Stimulated activated CD4-positive, alpha-beta T cell treated with anti-CD3 and anti-CD28 coated beads, TNF-alpha, amount 100 ng/mL, for 48 hours (primary cell): Measurements from ENCODE around the gene CYP2E1.
"Not testable (repeated sequence)": the region's sequence is repeated elsewhere in the genome, so short reads cannot be mapped to it uniquely, and the experiment has no call there.

ENCODE experiments used
- DNase-seq, 3 donors: peaks; one replicate each; pipeline ENCODE4 v3.0.0-alpha.2; 2020; ENCODE audit warnings: low read depth in 3 of 3

CYP2E1 gene

DNA sequence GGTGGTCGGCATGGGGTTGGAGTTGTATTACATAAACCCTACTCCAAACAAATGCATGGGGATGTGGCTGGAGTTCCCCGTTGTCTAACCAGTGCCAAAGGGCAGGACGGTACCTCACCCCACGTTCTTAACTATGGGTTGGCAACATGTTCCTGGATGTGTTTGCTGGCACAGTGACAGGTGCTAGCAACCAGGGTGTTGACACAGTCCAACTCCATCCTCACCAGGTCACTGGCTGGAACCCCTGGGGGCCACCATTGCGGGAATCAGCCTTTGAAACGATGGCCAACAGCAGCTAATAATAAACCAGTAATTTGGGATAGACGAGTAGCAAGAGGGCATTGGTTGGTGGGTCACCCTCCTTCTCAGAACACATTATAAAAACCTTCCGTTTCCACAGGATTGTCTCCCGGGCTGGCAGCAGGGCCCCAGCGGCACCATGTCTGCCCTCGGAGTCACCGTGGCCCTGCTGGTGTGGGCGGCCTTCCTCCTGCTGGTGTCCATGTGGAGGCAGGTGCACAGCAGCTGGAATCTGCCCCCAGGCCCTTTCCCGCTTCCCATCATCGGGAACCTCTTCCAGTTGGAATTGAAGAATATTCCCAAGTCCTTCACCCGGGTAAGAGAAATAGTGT lies at the start of gene CYP2E1:
CYP2E1 (plus strand) TSS at position 407 of the 632 bp plus-strand sequence; CDS start at position 440, 33 bp downstream.
- no peak for DNase-seq

DNA sequence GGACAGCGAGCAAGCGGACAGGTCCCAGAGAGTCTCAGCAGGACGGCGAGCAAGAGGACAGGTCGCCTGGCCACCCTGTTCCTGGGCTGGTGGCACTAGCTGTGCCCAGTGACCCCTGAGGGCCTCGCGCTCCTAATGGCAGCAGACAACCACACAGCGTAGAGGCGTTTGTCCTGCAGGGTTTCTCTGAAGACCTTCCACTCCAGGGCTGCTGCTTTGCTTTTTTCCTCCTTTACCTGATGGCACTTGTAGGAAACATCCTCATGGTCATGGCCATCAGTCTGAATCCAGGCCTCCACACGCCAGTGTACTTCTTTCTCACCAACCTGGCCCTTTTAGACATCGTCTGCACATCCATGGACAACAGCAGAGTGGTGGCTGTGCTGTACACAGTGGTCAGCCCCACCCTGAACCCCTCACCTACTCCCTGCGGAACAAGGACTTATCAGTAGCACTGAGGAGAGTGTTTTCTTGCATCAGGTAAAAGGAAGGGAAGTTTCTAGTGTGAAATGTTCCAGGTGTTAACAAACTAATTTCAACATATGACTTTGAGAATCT lies 46.0 kb upstream of the CYP2E1 start:
- no peak for DNase-seq

DNA sequence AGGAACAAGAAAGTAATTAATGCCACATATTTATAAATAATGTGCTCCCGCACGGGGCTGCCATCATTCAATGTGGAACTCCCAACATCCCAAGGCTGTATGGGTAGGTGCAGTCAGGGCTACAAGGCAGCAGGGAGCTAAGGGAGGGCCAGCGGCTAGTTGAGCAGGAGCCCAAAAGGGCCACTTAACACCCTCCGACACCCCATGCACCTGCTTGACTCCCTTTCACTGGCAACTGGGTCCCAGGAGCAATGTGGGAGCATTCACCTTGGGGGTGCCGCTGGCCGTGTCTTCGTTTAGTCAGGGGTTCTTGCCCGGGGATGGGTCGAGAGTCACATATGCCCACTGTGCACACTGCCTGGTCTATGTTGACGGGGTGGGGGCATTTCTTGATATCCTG lies 45.5 kb upstream of the CYP2E1 start:
- no peak for DNase-seq

DNA sequence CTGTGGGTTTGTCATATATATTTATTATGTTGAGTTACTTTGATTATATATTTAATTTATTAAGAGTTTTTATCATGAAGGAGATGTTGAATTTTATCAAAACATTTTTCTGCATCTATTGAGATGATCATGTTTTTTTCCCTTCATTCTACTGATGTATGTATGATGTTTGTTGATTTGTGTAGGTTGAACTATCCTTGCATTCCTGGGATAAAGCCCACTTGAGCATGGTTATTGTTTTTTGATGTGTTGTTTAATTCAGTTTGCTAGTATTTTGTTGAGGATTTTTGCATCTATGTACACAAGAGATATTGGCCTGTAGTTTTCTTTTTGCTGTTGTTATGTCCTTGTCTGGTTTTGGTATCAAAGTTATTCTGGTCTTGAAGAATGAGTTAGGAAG lies 42.3 kb upstream of the CYP2E1 start:
- no peak for DNase-seq

DNA sequence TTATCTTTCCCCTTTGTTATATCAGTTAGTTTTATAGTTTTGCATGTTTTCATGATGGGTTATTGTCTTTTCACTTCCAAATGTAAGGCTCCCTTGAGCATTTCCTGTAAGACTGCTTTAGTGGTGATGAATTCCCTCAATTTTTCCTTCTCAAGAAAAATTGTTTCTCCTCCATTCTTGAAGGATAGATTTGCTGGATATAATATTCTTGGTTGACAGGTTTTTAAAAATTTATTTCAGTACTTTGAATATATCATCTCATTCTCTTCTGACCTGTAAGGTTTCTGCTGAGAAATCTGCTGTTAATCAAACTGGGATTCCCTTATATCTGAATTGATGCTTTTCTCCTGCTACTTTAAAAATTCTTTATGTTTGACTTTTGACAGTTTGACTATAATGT lies 40.1 kb upstream of the CYP2E1 start:
- no peak for DNase-seq

DNA sequence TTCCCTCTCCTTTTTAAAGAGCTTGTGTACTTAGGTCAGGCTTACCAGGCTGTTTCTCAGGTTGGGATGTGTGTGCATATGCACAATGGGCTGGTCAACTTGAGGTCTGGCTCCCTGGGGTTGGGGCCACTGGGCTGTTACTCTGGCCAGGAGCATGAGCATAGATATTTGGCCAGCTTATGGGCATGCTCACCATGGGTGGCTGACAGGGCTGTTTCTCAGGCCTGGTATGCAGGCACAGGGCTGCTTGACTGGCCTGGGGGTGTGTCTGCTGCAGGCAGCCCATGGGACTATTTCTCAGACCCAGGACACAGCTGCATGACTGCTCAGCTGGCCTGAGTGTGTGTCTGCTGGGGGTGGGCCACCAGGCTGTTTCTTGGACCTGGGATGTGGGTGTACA lies 38.8 kb upstream of the CYP2E1 start:
- no peak for DNase-seq

DNA sequence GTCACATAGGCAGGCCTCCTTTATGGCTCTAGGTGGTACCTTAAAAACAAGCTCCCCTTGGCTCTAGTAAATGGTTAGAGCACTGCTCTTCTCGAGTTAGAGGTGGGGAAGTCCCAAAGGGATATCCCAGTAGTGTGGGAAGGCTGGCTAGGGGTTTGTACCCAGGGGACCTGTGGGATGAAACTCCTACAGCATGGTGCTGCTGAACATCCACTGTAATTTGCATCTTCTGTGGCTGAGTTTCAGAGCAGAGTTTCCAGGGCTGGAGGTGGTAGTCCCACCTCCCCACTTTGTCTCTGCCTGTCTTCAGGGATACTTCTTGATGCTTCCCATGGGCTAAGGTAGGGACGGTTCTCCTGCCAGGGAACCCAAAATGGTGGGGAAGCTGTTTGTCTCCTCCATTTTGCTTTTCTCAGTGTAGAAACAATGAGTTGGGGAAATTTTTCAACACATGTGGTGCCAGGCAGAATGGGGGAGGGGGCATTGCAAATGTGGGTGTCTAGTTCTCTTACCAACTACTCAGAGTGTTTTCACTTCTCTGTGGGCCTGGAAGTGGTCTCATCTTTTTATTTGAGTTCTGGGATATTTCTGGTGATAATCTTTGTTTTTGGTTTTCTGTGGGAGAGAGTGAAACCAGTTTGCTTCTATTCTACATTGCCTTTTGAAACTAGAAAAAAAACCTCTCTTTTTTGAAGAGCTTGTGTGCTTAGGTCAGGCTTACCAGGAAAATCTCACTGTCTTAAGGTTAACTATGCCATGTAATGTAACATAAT lies 37.2 kb upstream of the CYP2E1 start:
- no peak for DNase-seq

DNA sequence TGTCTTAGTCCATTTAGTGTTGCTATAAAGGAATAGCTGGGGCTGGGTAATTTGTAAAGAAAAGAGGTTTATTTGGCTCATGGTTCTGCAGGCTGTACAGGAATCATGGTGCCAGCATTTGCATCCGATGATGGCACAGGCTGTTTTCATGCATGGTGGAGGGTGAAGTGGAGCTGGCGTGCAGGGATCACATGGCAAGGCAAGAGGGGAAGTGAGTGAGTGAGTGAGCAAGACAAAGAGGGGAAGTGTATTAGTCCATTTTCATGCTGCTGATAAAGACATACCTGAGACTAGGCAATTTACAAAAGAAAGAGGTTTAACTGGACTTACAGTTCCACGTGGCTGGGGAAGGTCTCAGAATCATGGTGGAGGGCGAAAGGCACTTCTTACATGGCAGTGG lies 33.6 kb upstream of the CYP2E1 start:
- not testable (repeated sequence) for DNase-seq

DNA sequence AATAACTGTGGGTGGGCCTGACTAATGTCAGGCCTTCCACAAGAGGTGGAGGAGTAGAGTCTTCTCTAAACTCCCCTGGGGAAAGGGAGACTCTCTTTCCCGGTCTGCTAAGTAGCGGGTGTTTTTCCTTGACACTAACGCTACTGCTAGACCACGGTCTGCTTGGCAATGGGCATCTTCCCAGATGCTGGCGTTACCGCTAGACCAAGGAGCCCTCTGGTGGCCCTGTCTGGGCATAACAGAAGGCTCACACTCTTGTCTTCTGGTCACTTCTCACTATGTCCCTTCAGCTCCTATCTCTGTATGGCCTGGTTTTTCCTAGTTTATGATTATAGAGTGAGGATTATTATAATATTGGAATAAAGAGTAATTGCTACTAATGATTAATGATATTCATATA lies 29.8 kb upstream of the CYP2E1 start:
- DNase-seq = not testable (repeated sequence)

DNA sequence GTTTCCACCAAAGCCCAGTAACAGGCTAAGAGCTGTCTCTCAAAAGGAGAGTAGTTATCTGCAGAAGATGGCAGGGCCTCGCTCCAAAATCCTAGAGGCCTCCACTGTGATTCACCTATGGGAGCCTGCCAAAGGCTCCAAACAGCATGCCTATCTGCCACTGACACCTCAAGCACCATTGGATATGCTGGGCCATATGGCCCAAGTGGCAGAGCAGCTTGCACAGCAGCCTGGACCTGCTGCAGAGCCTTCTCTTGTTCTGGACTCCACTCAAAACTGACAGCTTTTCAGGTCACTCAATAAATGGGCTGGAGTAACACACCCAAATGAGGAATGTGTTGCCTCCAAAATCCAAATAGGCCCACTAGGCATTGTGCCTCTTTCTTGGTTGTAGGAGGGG lies 28.0 kb upstream of the CYP2E1 start:
- not testable (repeated sequence) for DNase-seq

DNA sequence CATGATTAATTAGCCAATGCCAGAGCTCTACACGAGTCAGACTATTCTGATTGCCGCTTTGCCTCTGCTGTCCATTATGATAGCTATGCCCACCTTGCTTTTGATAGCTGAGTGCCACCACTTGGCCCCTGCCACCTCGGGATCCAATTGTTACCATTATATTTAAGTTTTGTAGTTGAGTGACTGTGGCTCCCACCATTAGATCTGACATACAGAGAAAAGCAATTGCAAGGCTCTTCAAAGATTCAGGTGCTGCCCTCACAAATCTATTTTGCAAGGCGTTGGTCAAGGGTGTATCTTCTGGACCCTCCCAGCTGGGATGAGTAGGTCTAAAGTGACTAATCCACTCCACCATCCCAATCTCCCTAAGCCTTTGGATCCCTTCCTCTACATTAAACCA lies 26.3 kb upstream of the CYP2E1 start:
- DNase-seq = not testable (repeated sequence)

DNA sequence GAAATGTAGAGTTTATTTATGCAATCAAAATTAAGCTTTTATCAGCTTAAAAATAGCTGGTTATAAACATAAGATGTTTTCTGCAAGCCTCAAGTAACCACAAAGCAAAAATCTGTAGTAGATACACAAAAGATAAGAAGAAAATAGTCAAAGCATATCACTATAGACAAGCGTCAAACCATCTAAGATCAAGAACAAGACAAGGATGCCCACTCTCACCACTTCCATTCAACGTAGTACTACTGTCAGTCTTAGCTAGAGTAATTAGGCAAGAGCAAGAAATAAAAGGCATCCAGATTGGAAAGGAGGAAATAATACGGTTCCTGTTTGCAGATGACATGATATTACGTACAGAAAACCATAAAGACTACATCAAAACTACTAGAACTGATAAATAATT lies 17.5 kb upstream of the CYP2E1 start:
- DNase-seq = no peak

DNA sequence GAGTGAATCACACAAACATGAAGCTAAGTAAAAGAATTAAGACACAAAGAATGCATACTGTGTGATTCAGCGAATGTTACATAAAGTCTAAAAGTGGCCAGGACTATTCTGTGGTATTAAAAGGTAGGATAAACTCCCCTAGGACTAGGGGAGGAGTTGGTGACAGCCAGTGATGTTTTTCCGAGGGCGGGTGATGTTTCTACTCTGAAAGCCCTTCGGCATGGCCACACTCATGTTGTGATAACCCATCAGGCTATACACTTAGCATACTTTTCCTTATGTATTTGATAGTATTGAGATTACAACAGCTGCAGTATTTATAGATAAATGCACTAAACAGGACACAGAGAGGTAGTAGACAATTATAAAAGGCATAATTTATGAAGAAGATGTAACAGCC lies 15.8 kb upstream of the CYP2E1 start:
- DNase-seq = no peak

DNA sequence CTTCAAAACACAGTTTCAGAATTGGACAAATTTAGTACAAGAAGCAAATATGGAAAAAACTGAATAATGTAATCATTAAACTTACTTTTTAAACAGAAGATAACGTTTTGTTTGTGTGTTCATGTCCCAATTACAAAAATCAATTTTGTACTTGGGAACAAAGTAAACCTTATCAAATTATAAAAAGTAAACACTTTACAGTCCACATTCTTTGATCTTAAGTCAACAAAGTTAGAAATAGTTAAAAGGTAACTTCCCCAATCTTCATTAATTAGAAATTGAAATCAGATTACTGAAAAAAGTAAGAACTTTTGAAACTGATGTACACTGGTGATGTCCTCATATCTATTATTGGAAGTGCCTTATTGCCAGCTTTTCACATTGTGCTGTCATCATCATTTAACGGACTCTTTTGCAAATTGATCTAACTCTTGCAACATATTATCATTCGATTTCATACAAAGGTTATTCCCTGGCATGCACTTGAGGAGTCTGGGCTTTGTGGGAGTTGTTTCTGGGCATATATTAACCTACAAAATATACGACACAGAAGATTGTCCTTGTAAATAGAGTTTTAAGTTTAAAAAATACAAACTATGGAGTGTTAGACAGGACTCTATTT lies 15.1 kb upstream of the CYP2E1 start:
- no peak for DNase-seq

DNA sequence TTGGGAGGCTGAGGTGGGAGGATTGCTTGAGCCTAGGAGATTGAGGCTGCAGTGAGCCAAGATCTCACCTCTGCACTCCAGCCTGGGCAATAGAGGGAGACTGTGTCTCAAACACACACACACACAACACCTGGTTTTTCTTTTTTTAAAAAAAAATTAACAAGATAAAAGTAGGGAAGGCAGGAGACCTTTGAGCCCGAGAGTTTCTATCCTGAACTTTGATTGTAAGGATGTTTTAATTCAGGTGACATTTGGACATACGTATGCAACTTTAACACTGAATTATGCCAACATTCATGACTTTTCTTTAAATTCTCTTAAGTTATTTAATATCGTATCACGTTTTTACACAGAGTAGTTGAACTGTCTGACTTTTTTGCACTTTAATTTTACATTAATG lies 11.7 kb upstream of the CYP2E1 start:
- no peak for DNase-seq

DNA sequence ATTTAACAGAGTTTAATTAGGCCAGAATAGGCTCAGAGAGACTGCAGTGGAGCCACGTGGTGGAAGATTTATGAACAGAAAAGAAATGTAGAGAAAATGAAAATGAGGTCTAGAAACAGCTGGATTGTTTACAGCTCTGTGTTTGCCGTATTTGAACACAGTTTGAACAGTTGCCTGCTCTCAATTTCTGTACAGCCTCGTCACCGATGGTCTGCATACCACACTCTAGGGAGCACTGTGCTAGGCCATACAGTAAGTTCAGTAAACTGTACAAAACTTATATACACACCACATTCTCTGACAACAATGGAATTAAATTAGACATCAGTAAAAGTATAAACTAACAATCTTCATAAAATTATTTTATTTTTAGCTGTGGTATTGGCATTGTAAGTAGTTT lies 11.1 kb upstream of the CYP2E1 start:
- DNase-seq = no peak

DNA sequence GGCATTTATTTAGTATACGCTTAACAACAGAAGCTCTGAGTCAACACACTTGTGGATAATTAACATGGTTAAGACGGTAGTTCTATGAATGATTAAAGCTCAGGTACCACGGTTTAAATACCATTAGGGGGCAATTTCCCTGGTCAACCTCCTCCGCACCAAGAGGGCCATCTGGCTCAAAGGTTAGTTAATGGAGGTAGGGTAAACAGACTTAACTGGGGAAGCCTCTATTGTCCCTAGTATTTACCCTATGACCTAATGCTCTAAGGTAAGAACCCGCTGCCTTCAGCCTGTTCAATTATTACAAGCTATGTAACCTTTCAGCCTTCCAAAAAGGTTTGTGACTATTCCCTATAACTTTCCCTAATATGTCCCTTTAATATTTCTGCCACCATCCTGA lies 8.6 kb upstream of the CYP2E1 start:
- DNase-seq = not testable (repeated sequence)

DNA sequence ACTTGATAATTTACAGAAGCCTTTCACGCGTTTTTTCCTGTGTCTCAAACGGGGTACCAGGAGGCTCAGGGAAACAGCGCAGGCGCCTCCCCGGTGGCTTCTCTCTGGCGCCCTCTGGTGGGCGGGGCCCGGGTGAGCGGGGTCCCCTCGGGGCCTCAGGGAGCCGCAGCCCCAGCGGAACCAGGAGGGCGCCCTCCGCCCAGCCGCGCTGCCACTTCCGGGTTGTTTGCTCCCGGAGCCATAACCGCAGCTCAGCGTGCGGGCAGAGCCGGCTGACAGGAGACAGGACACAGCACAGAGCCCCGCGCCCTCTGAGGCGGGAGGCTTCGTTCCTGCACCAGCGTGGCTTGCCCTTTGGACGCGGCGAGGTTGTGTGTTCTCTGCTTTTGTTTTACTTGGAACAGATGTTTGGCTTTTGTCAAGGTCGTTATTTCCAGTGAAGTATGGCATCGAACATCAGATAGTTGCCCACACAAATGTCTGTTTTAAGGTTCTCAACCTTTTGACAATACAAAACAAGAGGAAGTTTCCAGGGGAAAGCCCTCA lies 6.9 kb upstream of the CYP2E1 start:
- peak; percentile 84 to 92 (median 90) for DNase-seq

DNA sequence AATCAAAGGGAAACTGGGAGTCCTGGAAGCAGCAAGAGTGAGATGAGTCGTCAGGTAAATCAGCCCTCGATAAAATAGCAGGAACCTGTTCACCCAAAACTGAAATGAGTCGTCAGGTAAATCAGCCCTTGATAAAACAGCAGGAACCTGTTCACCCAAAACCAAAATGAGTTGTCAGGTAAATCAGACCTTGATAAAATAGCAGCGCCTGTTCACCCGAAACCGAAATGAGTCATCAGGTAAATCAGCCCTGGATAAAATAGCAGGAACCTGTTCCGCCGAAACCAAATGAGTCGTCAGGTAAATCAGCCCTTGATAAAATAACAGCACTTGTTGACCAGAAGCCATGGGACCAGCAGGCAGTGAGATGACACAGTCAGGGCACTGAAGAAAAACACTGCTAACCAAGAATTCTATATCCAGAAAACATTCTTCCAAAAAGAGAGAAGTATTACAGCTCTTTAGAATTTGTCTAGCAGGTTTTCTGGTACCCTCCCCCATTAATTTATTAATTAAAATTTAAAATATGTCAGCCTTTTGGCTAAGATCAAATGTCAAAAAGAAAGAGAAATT lies 3.4 kb upstream of the CYP2E1 start:
- DNase-seq = no peak

DNA sequence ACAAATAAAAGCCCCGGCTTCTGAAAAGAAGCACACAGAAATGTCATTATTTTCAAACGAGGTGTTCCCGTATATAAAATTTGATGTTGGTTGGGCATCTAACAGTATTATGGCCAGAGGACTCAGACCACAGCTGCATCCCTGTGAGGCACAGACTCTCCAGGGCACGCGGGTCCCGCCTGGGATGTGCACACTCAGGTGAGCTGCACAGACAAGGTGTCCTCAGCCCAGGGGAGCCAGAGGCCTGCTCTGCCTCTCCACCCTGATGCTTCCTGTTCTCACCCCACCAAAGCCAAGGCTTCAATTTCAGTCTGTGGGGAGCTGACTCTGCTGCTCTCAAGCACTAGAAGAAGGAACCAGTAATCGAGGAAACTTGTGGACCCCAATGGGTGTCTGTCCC lies 1.7 kb upstream of the CYP2E1 start:
- DNase-seq = no peak

DNA sequence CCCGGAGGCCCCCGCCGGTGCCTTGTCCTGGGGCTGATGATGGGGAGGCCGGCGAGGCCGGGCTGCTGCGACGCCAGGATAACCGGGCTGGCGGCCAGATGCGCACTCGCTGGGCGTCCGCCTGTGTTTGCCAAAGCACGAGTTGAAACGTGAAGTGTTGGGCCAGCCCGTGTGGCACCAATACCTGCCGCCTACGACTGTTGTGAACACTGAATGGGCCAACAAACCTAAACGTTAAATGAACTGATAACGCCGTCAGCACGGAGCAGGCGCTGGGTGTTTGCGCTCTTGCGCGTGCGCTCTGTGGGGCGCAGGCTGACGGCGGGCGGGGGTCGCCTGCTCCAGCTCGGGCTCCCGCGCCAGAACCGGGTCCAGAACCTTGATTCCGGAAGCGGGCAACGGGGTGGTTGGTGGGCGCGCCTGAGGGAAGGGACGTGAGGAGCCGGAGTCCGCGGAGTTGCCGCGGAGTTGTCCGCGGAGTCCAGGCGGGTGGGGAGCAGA lies 658 bp downstream of the CYP2E1 start:
- DNase-seq = no peak

DNA sequence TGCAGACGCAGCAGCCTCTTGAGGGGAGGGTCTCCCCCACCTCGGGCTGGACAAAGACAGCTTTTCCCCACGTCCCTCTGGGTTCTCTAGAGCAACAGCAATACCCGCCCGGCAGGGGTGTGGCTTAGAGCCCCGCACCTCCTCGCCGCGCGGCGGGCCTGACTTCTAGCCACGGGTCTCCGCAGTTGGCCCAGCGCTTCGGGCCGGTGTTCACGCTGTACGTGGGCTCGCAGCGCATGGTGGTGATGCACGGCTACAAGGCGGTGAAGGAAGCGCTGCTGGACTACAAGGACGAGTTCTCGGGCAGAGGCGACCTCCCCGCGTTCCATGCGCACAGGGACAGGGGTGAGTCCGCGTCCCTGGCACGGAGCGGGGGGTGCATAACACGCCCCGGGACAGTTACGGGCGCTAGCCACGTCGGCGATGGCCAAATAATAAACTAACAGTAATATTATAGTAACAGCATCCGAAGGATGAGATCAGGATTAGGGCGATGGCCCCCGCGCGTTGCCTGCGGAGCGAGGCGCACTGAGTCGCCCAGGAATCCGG lies 1.2 kb downstream of the CYP2E1 start:
- no peak for DNase-seq
